Activated CD4-positive, CD25-positive, alpha-beta regulatory T cell treated with anti-CD3 and anti-CD28 coated beads, Interleukin-2, amount 50 U/mL, for 24 hours (primary cell): ENCODE data around the gene TBC1D4.
A peak's percentile ranks its signal among the peaks of the same experiment; 100 is the strongest.

Experiments used
- ATAC-seq, 2 donors: fragments of 150-1000 bp; cut with Tn5 transposase; one replicate each; pipeline ENCODE4 v1.10.0; 2021; ENCODE audit warnings: mild to moderate bottlenecking in 1 of 2, moderate library complexity in 1 of 2

The TBC1D4 gene

DNA sequence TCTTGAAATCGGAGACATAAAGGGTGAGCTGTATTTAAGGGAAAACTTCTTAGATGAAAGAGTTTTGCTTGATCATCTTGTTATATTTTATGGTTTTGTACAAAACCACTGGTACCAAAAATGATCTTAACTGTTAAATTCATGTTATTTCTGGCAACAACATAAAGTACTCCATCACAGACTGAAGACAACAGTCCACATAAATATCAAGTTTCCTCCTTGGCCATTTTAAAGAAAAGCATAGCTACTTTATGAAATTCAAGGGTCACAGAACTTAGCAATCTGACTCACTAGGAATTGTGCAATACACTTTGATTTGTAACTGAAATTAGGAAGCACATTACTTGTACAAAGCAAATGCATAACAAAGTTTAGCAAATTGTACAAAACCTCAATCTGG lies 66.3 kb downstream of the TBC1D4 start:
- ATAC-seq, result no peak

DNA sequence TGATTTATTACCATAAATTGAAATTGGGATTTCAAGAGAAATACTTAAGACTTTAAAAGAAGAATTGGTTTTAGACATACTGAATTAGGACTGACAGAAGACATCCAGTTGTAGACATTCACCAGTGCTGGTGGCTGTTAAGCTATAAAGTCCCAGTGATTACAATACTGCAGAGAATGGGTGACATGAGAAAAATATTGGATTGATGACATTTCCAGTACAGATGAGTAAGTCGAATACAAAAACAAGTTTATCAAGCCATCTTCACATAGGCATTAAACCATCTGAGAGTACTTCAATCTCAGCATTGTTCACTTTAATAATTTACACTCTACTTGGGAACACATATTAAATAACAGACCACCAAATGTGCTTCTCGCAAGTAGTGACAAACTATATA lies 66.8 kb downstream of the TBC1D4 start:
- no peak for ATAC-seq

DNA sequence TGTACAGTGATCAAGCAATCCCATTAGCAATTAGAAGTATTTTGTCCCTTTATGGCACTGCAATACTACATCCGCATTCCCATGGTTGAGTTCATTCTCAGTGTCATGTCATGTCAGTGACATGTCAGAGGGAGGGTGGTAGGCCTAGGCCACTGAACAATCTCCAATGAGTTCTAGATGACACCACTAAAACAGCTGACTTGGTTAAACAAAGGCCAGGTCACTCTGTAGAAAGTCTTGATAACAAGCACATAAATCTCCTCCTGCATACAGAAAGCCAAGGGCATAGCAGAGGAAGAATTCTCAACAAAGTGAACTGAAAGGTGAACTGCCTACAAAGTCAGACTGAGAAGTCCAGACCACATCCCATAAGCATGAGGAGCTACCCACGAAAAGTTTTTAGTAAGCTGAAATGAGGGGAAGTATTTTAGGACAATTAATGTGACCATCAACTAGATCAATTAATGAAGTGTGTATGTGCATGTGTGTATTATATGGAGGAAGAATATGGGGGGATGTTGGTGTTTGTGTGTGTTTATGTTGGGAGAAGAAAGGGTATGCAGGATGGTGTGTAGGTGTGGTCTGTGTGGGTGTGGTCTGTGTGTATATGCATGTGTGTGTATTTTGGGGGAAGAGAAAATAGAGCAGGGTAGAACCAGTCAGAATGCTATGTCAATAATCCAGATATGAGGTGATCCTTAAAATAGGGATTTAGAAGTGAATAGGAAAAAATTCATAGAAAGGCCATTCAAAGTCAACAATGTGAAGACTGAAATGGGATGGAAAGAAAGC lies 67.7 kb downstream of the TBC1D4 start:
- ATAC-seq, result no peak

DNA sequence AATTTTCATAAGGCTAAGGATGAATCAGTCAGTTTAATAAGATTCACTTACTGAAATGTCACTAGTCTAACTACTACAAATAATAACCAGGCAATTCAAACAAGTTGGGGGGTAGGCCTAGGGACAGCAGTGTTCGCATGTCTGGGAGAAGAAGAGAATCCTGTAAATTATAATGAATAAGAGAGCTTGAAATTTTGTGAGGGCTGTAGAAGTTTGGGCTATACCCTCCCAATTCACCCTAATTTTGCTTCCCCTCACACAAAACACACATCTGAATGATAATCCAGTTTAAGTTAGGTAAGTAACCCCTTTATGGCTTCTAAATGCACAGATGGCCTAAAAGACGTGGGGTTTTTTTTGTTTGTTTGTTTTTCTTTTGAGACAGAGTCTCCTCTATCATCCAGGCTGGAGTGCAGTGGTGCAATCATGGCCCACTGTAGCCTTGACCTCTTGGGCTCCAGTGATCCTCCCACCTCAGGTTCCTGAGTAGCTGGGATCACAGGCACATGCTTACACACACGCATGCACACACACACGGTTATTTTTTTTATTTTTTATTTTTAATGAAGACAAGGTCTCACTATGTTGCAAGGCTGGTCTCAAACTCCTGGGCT lies 69.9 kb downstream of the TBC1D4 start:
- ATAC-seq, result no peak

DNA sequence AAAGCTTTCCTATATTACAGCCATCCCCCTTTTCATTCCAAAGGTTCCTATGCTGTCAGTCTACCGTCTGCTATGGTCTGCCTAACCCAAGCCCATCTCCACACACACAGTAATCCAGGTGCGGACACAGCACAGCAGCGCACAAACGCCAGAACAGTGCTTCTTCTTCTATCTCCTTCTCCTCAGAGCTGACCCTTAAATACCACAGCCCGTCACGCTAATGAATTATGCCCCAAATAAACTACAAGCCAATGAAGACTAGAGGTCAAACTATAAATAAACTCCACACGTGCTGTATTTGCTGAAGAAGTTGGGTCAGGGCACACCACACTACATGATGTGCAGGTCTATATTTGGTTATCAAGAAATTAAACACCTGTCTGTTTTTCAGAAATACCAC lies 71.8 kb downstream of the TBC1D4 start:
- ATAC-seq, result no peak

DNA sequence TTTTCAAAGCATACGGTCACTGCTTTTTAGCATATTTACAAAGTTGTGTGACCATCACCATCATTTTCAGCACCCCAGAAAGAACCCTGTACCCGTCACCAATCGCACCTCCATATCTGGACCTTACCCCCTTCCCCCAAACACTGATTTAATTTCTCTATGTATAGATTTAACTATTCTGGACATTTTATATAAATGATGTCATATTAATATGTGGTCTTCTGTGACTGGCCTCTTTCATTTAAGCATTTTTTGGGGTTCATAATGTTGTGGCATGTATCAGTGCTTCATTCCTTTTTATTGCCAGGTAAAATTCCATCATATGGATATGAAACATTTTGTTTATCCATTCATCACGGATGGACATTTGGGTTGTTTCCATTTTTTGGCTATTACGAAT lies 74.0 kb downstream of the TBC1D4 start:
- ATAC-seq, result no peak

DNA sequence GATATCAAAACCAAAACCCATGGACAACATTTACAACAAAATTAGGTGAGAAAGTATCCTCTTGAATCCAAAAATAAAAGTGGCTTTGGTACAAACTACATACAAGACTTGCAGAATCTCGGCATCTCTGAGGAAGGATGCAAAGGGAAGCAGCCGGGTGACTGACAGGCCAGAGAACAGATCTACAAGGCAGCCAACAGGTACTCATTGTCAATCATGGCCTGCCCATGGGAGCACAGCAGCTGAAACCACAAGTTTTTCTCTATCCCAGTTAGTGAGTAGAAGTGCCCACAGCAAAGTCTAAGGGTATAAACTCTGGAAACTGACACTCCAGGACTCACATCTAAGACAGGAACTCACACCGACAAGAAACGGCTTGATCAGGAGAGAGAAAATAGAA lies 74.5 kb downstream of the TBC1D4 start:
- no peak for ATAC-seq

DNA sequence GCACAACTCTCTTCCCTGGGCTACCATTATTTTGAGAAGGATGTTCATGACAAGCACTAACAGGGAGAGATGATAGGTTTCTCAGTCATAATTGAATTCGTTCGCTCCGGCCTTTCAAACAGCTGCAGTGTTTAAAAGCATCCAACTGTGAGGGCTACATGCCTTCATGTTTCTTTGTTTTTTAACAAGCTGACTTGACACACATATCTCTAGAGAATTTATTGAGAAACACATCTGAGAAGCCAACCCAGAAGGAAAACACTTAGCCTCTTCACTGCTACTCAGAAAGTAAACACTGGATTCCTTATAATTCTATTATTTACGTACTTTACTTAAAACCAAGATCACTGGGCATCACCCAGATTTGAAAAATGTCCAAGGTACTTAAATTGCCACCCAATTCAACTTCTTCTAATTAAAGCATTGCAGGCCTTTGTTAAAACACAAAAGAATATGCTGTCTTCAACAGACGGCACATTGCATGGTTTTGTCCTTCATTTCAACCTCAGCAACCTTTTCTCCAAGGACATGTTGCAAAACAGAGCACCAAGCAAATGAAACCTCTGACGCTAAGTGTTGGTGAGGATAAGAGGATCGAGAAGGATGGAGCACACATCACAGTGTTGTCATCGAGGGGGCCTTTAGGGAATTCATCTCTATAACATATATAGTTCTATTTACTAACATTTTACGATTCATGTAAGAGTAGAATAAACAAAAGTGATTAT lies 75.8 kb downstream of the TBC1D4 start:
- no peak for ATAC-seq

DNA sequence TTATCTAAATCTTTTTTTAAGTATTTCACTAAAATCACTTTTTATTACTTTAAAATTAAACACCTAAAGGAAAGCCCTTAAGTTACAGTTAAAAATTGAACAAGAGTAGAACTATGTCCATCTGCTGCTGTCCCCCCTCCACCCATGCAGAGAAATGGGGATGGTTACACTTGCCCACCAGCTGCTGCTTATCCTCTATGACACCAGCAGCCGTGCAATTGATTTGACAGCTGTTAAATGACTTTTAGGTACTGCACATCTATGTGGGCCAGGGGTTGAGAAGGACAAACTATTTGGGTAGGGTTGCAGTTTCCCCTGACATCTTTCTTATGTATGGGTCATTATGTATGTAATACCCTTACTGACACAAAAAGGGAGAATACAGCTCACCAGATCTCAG lies 77.2 kb downstream of the TBC1D4 start:
- ATAC-seq, result no peak

DNA sequence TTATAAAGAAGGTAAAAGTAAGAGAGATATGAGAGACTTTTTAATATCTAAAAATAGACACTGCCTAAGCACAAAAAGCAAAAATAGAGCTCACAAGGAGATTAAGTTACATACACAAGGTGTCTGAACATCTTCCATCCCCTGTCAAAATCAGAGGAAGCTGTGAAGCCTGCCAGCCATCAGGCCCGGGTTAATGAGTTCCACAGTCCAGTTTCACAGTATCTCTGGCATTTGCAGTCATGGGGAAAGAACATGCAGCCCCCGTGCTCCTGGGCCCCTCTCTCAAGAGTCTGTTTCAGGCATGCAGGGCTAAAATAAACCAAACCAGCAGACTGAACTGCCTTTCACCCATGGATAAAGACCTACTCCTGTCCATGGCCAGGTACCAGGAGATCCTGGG lies 79.2 kb downstream of the TBC1D4 start:
- ATAC-seq, result no peak

DNA sequence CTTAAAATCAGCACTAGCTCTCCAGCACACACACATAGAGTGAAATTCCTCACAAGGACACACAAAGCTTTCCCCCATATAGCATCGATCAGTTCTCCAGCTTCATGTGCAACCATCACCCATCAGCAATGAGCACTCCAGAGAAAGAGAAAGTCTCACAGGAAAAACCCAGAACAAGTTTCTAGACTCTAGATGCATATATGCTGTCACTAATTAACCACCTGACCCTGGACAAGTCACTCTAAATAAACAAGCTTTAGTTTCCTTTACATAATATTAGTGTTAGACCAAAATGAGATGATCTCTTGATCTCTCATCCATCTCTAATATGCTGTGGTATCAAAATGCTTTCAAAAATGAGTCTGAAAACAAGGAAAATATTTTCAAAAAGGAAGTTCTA lies 81.2 kb downstream of the TBC1D4 start:
- ATAC-seq, result no peak

DNA sequence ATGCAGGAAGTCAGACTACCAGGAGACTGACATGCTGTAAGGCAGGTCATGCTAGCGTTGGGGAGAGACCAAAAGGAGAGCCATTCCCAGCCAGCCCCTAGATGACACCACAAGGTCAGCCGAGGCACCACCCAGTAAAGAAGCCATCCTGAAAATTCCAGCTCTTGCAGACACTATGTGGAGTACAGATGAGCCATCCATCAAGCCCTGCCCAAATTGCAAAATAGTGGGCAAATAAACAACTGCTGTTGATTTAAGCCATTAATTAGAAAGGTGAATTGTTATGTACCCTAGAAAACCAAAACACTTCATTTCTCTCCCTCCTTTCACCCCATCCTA lies 82.1 kb downstream of the TBC1D4 start:
- no peak for ATAC-seq

DNA sequence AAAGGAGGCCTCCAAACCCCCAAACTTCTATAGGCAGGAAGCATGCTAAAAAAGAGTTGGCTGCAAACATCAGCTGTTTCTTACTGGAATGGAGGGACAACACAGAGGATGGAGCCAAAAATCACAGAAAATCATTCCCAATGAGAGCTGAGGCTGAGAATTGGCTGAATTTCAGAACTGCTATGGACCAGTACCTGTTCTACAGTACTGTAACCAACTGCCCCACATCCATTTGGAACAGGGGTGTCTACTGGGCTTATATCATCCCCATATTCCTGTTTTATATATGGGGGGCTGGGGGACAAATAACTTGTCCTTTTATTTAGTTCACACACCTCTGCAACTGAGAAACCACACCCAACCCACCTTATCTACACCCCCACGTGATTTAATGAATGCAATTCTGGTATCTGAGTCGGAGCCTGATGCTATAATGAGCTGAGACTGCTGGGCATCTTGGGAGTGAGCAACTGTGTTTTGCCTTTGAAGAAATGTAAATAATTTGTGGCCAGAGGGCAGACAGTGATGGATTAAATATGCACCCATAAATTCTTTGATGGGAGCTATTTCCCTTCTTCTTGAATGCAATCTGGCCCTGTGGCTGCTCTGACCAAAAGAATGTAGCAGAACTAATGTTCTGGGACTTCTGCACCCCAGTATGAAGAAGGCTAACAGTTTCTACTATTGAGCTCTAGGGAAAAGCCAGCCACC lies 82.6 kb downstream of the TBC1D4 start:
- no peak for ATAC-seq

DNA sequence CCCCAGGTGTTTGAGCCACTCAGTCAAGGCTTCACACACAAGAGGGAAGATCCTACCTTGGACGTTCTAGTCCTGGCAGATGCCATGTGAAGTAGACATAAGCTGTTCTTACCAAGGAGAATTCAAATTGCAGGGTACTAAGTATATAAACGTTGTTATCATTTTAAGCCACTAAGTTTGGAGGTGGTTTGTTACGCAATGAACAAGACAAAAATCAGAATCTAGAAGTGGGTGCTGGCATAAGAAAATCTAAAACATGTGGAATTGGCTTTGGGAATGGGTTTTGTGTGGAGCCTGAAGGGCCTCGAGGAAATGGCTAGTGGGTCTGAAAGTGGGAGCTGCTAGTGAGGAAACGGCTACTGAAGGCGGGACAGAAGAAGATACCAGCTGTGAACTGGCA lies 83.9 kb downstream of the TBC1D4 start:
- no peak for ATAC-seq

DNA sequence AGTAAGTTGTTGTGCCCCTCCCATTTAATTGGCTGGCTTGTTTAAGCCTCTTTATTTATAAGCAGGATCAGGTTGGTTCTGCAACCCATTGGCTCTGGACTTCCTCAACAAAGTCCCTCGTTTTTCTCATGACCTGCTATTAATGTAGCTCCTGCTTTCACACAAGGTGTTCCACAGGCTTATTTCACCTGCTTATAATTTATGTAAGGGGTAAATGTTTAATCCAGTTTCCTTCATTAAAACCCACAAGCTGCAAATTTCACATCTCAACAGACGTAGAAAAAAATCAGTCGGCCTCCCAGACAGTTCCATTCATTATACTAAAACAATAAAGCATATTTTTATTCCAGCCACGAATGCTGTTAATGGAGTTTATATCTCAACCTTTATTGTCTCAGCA lies 86.1 kb downstream of the TBC1D4 start:
- ATAC-seq, result no peak

DNA sequence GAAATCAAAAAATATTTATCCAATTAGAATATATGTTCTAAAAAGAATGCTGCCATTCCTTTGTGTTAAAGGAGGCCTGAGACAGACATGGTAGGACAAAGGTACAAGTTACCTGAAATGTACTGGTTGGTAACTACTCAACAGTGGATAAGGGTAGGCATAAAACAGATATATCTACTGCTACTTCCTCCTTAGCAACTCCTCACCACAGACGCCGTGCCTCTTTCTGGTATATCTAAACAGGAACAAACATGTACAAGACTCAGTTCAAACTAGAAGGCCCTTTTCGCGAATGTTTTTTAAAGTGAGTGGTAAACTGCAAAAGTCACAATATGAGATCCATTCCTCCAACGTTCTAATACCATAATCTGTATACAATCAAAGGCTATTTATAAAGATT lies 86.9 kb downstream of the TBC1D4 start:
- ATAC-seq, result no peak

DNA sequence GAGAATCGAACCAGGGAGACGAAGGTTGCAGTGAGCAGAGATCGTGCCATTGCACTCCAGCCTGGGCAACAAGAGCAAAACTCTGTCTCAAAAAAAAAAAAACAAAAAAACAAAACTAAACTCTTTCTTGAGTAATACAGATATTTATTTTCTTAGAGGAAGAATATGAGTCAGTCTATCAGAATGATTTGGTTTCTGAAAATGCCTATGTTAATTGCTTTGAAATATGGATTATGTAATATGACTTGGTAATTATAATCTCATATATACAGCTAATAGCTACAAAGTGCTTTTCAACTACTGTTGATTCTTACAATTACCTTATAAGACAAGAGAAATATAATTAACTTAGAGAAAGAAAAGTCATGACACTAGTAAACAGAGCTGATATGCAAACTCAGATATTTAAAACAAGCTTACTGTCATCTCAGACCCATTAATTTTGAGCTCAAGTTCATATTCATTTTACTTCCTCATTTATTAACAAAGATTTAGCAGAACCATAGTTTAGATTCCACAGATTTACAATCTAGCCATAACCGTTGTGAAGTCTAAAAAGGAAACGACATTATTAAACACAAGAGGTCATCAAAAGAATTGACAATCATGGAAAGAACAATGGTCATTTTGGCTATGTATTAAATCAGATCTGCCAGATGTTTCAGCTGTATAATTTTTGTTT lies 88.0 kb downstream of the TBC1D4 start:
- ATAC-seq, result peak; percentile 51 to 73

DNA sequence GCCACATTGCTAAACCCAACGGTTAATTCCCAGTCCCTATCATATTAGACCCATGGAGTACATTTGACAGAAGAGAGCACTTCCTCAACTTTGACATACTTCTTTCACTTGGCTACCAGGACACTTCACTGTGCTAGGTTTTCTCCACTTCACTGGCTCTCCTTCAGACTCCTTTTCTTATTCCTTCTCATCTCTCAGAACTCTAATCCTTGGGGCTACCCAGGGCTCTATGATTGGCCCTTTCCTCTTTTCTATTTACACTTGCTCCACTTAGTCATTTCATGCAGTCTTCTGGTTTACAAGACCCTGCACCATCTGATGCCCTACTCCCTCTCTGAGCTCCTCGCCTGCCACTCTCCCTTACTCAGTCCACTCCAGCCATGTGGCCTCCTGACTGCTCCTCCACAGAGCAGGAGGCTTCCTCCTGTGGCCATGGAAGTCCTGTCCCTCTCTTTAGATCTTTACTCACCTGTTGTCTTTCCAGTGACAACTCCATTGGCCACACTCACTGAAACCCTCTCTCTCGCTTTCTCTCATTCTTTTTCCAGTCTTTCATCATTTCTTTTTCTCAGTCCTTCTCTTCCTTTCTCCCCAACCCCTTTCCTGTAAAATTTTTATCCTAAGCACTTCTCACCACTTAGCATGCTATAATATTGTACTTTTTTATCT lies 90.4 kb downstream of the TBC1D4 start:
- ATAC-seq, result no peak

DNA sequence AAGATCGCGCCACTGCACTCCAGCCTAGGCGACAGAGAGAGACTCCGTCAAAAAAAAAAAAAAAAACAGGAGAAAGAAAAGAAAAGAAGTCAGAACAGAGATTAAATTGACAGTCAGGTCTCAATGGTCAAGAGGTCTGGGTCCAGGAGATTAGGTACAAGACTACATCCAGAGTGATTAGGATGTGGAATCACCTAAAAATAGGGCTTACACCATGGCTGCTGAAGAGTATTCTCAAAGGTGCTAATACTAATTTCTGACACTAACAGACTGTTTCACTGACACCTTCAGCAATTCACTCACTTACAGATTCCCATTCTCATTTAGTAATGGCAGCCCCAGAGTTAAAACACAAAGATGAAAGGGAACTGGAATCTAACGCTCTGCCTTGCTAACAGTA lies 91.7 kb downstream of the TBC1D4 start:
- no peak for ATAC-seq

DNA sequence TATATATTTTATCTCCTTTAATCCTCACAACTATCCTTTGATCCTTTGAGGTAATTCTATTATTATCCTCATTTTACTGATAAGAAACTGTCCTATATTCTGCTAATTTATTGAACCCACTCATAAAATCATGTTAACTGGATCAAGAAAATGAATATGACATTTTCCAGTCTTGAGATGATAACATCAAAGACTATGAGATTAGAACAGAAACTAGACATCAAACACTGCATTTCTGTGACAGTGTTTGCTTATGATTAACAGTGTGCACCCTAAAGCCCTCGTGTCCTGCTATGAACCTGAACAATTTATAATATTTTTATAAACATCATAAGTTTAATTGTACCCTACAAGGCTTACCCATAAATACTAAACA lies 96.3 kb downstream of the TBC1D4 start:
- peak; percentile 88 to 89 for ATAC-seq

DNA sequence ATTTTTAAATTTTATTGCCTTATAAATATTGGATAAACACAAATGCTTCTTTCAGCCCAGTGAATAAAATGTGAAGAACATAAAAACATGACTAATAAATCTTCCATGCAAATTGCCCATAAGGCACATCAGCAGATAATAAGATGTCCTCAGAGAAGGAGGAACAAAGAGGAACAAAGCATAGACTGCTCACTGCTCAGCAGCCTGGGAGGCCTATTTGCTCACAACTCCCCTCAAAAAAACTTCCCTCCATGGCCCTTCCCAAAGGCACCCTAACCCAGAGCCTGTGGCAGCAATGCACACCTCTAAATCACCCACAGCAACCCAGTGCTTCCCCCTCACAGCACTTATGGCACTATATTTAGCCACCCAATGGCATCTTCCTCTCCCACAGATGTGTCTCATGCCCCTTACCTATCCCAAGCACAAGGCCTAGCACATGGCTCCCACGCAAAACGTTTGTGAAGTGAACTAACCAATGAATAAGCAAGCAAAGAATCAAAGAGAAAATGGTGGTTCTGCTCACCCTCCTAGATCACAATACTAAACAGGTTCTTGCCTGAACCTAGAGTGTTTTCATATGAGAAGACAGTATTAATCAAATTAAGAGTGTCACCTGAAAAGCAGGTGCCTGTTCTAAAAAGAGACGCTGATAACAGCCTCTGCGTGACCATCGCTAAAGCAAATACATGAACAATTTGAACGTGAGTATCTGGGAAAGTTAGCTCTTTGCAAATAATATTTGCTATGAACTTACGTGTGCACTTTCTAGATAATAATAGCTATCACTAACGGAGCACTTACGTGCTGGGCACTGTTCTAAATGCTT lies 96.9 kb downstream of the TBC1D4 start:
- ATAC-seq, result peak; percentile 31 to 32
